PC-3 (cell line): ENCODE results near the gene FZR1. TPM values are rescaled to one million over a fixed set of nuclear protein-coding genes. Genes with fewer than 3 reads are reported as not detected.

Experiments
- ATAC-seq: fragments of 200-7000 bp; cut with Tn5 transposase; 2 replicates; pipeline ENCODE4 v1.9.1; 2020; ENCODE audit warnings: mild to moderate bottlenecking, moderate library complexity
- BruUV-seq: library from RNA; stranded (reverse); fragments of 400-500 nt; replicated peaks from 2 replicates; lab custom pipeline; 2021; lab: Mats Ljungman, UMichigan
- CTCF ChIA-PET: fragments of 300-600 bp; sonication (Branson Sonifier 250); formaldehyde crosslinking; loops from one replicate; lab custom pipeline; 2022; ENCODE audit warnings: antibody characterized with exemption; lab: Charles Lee
- POLR2A ChIA-PET: fragments of 300-600 bp; sonication (Branson Sonifier 250); formaldehyde crosslinking; loops from one replicate; lab custom pipeline; 2022; ENCODE audit warnings: antibody characterized with exemption; ENCODE audit not compliant: unreplicated experiment; lab: Charles Lee
- DNase-seq: peaks from one replicate; pipeline ENCODE4 v3.0.0-alpha.2; 2015
- H2AFZ ChIP-seq: fragments of 300-600 bp; sonication (generic); 2 replicates; pipeline ENCODE4 v1.6.0; 2016; ENCODE audit warnings: antibody characterized with exemption, low read length
- H3F3A ChIP-seq: fragments of 300-600 bp; sonication (generic); one replicate; pipeline ENCODE4 v1.6.0; 2017; ENCODE audit warnings: antibody characterized with exemption, low read length, control low read depth, mild to moderate bottlenecking; ENCODE audit not compliant: unreplicated experiment
- H3K27ac ChIP-seq: fragments of 300-600 bp; sonication (generic); 2 replicates; pipeline ENCODE4 v1.5.1; 2016; ENCODE audit warnings: mild to moderate bottlenecking, low read length
- H3K27me3 ChIP-seq: fragments of 300-600 bp; sonication (generic); 2 replicates; pipeline ENCODE4 v1.6.1; 2016; ENCODE audit warnings: low read length, mixed read lengths
- H3K36me3 ChIP-seq: fragments of 300-600 bp; sonication (generic); 2 replicates; pipeline ENCODE4 v1.6.1; 2016; ENCODE audit warnings: low read depth, mixed run types, low read length, mixed read lengths
- H3K4me1 ChIP-seq: fragments of 300-600 bp; sonication (generic); 2 replicates; pipeline ENCODE4 v1.5.1; 2016; ENCODE audit warnings: low read length; ENCODE audit not compliant: insufficient read depth
- H3K4me2 ChIP-seq: fragments of 300-600 bp; sonication (generic); 2 replicates; pipeline ENCODE4 v1.6.0; 2016; ENCODE audit warnings: low read length
- H3K4me3 ChIP-seq: fragments of 300-600 bp; sonication (generic); 2 replicates; pipeline ENCODE4 v1.5.1; 2016; ENCODE audit warnings: mild to moderate bottlenecking, low read length, mixed read lengths
- H3K79me2 ChIP-seq: fragments of 300-600 bp; sonication (generic); 2 replicates; pipeline ENCODE4 v1.6.1; 2017; ENCODE audit warnings: low read length, mixed read lengths
- H3K9ac ChIP-seq: fragments of 300-600 bp; sonication (generic); 2 replicates; pipeline ENCODE4 v1.6.0; 2016; ENCODE audit warnings: mild to moderate bottlenecking, low read length
- H3K9me2 ChIP-seq: fragments of 300-600 bp; sonication (generic); replicated peaks from 2 replicates; pipeline ENCODE4 v1.6.1; 2016; ENCODE audit warnings: mixed run types, low read length, mixed read lengths
- H3K9me3 ChIP-seq: fragments of 300-600 bp; sonication (generic); 2 replicates; pipeline ENCODE4 v1.6.1; 2016; ENCODE audit warnings: low read length, mixed read lengths
- H4K20me1 ChIP-seq: fragments of 300-600 bp; sonication (generic); 2 replicates; pipeline ENCODE4 v1.6.1; 2016; ENCODE audit warnings: low read length, mixed read lengths
- CTCF ChIP-seq: fragments of 300-600 bp; sonication (generic); conservative IDR thresholded peaks from 2 replicates; pipeline ENCODE4 v1.5.1; 2017; ENCODE audit warnings: antibody characterized with exemption, low read depth, mild to moderate bottlenecking, low read length
- EZH2 ChIP-seq: fragments of 300-600 bp; sonication (generic); IDR thresholded peaks from one replicate; pipeline ENCODE4 v1.6.1; 2017; ENCODE audit warnings: antibody characterized with exemption, mild to moderate bottlenecking, low read length; ENCODE audit not compliant: unreplicated experiment
- EZH2phosphoT487 ChIP-seq: fragments of 300-600 bp; sonication (generic); IDR thresholded peaks from 2 replicates; pipeline ENCODE4 v1.6.1; 2018; ENCODE audit warnings: mild to moderate bottlenecking, antibody characterized with exemption, low read length, borderline replicate concordance
- intact Hi-C: fragments of 100-400 bp; cut with micrococcal nuclease; formaldehyde crosslinking; loops from 2 replicates; pipeline ENCODE4 v1.9.0; 2023
- total RNA-seq: library from RNA; depleted of rRNA; stranded (reverse); fragments of >200 nt; gene quantifications from 2 replicates; pipeline ENCODE4 v1.2.3, GENCODE V29; 2014

The FZR1 gene
- total RNA-seq, 1 experiment from 2014 or later, result 53.6 TPM

- no TSS peak for BruUV-seq
- Histone ChIP-seq H4K20me1 (no peaks in the 10 kb centered on the region), H3K27me3 (no peaks in the 10 kb centered on the region), H3K4me3 (no peak overlapping the region), H3K4me1 (no peaks in the 10 kb centered on the region), H3K9me2 (no peaks in the 10 kb centered on the region), H3K27ac (no peak overlapping the region), H2AFZ (no peak overlapping the region), H3K36me3 (no peaks in the 10 kb centered on the region), H3K9me3 (no peaks in the 10 kb centered on the region), H3F3A (no peaks in the 10 kb centered on the region), H3K9ac (no peak overlapping the region), H3K4me2 (no peak overlapping the region), H3K79me2 (no peaks in the 10 kb centered on the region)
- DNase-seq (no peak), ATAC-seq (peak; percentile 44; the same call in 1 of the 2 replicates)
- TF ChIP-seq CTCF (no peak; the same call in 1 of the 2 replicates), EZH2phosphoT487 (no peak), EZH2 (no peak)
- intact Hi-C loops, result no loop called here
- ChIA-PET CTCF (interaction anchor here (0.5 kb wide), 1 partner anchor 237 kb away, joined by 3 read pairs; no protein-coding TSS in a partner anchor), POLR2A (interaction anchor here (0.6 kb wide), 1 partner anchor 185 kb away, joined by 4 read pairs; no protein-coding TSS in a partner anchor)
Observed at GRCh38 chr19:3469638-3470499, 36.2 kb upstream of the FZR1 start.

- Histone ChIP-seq H3K27ac (no peak overlapping the region), H3K4me2 (no peak overlapping the region), H3K36me3 (no peaks in the 10 kb centered on the region), H4K20me1 (no peaks in the 10 kb centered on the region), H3K4me1 (no peaks in the 10 kb centered on the region), H3F3A (no peaks in the 10 kb centered on the region), H3K4me3 (no peak overlapping the region), H2AFZ (no peak overlapping the region), H3K9me3 (no peaks in the 10 kb centered on the region), H3K9me2 (no peaks in the 10 kb centered on the region), H3K79me2 (no peaks in the 10 kb centered on the region), H3K27me3 (no peaks in the 10 kb centered on the region), H3K9ac (no peak overlapping the region)
- intact Hi-C loops, result no loop called here
- ChIA-PET POLR2A (no interaction called here), CTCF (no interaction called here)
- no peak for DNase-seq
- no TSS peak for BruUV-seq
- TF ChIP-seq EZH2 (no peak), CTCF (no peak), EZH2phosphoT487 (no peak)
- ATAC-seq, result peak; percentile 12; the same call in 1 of the 2 replicates
Observed at GRCh38 chr19:3470500-3471128, 35.5 kb upstream of the FZR1 start.
